Measurements from ENCODE around the gene RFFL. TPM values are rescaled to one million over a fixed set of nuclear protein-coding genes. Genes with fewer than 3 reads are reported as not detected.

RFFL gene
- polyA plus RNA-seq, 1 experiment, result 10.6 TPM

GRCh38 chr17:35068249-35068648, 4.7 kb upstream of the RFFL start:
- no peak overlapping the region for H3K4me3 ChIP-seq (ENCODE audit: low read depth, low read length)
- DNase-seq (ENCODE audit: low read depth), result no peak
- no peak for TF ChIP-seq CTCF (IDR thresholded peaks at IDR 0.05; ENCODE audit: insufficient read depth, low read depth, low read length)
- H3K36me3 ChIP-seq (ENCODE audit: control insufficient read depth, insufficient read depth, low read length), result no peaks in the 10 kb centered on the region; the same call in 1 of the 2 replicates
- CTCF ChIA-PET, result interaction anchor here (1.0 to 2.7 kb wide), 3 partner anchors 12 to 21 kb away, joined by 3 to 9 read pairs (median 4); no protein-coding TSS in a partner anchor
- H3K27me3 ChIP-seq (ENCODE audit: control insufficient read depth, insufficient read depth, low read length), result no peaks in the 10 kb centered on the region
- POLR2A ChIA-PET, result no interaction called here

GRCh38 chr17:35065880-35066279, 2.4 kb upstream of the RFFL start:
- H3K36me3 ChIP-seq (ENCODE audit: control insufficient read depth, insufficient read depth, low read length), result no peaks in the 10 kb centered on the region
- CTCF ChIA-PET, result interaction anchor here (1.0 kb wide), 2 partner anchors 17 to 54 kb away, joined by 3 read pairs; no protein-coding TSS in a partner anchor
- no peak overlapping the region for H3K4me3 ChIP-seq (ENCODE audit: low read depth, low read length)
- TF ChIP-seq CTCF (IDR thresholded peaks at IDR 0.05; ENCODE audit: insufficient read depth, low read depth, low read length), result no peak
- POLR2A ChIA-PET, result no interaction called here
- DNase-seq (ENCODE audit: low read depth), result no peak
- H3K27me3 ChIP-seq (ENCODE audit: control insufficient read depth, insufficient read depth, low read length), result no peaks in the 10 kb centered on the region

GRCh38 chr17:35064516-35065215, 1.2 kb upstream of the RFFL start:
- Histone ChIP-seq H3K27me3 (ENCODE audit: control insufficient read depth, insufficient read depth, low read length) (no peaks in the 10 kb centered on the region), H3K4me3 (ENCODE audit: low read depth, low read length) (no peak overlapping the region), H3K36me3 (ENCODE audit: control insufficient read depth, insufficient read depth, low read length) (no peaks in the 10 kb centered on the region; the same call in 1 of the 2 replicates)
- POLR2A ChIA-PET, result no interaction called here
- CTCF ChIA-PET, result interaction anchor here (0.6 to 1.3 kb wide), 4 partner anchors 10 to 56 kb away, joined by 3 read pairs; no protein-coding TSS in a partner anchor
- no peak for DNase-seq (ENCODE audit: low read depth)
- TF ChIP-seq CTCF (IDR thresholded peaks at IDR 0.05; ENCODE audit: insufficient read depth, low read depth, low read length), result no peak

- no peak for TF ChIP-seq CTCF (IDR thresholded peaks at IDR 0.05; ENCODE audit: insufficient read depth, low read depth, low read length)
- POLR2A ChIA-PET, result no interaction called here
- CTCF ChIA-PET, result no interaction called here
These were observed 1.2 kb downstream of the RFFL start for GRCh38 chr17:35062308-35062707.

GRCh38 chr17:35057332-35057915, 6.1 kb downstream of the RFFL start:
- no peak for TF ChIP-seq CTCF (IDR thresholded peaks at IDR 0.05; ENCODE audit: insufficient read depth, low read depth, low read length)
- ChIA-PET POLR2A (no interaction called here), CTCF (no interaction called here)
- Histone ChIP-seq H3K36me3 (ENCODE audit: control insufficient read depth, insufficient read depth, low read length) (no peaks in the 10 kb centered on the region; the same call in 1 of the 2 replicates), H3K27me3 (ENCODE audit: control insufficient read depth, insufficient read depth, low read length) (no peaks in the 10 kb centered on the region), H3K4me3 (ENCODE audit: low read depth, low read length) (no peak overlapping the region)
- DNase-seq (ENCODE audit: low read depth), result no peak

More at GRCh38 chr17:35062308-35062707, 1.2 kb downstream of the RFFL start:
- Histone ChIP-seq H3K4me3 (ENCODE audit: low read depth, low read length) (no peak overlapping the region), H3K36me3 (ENCODE audit: control insufficient read depth, insufficient read depth, low read length) (no peaks in the 10 kb centered on the region; the same call in 1 of the 2 replicates), H3K27me3 (ENCODE audit: control insufficient read depth, insufficient read depth, low read length) (no peaks in the 10 kb centered on the region)
- no peak for DNase-seq (ENCODE audit: low read depth)

Measured in BJ (cell line).